Measurements from ENCODE around the gene TMPRSS9.

TMPRSS9 gene

DNA sequence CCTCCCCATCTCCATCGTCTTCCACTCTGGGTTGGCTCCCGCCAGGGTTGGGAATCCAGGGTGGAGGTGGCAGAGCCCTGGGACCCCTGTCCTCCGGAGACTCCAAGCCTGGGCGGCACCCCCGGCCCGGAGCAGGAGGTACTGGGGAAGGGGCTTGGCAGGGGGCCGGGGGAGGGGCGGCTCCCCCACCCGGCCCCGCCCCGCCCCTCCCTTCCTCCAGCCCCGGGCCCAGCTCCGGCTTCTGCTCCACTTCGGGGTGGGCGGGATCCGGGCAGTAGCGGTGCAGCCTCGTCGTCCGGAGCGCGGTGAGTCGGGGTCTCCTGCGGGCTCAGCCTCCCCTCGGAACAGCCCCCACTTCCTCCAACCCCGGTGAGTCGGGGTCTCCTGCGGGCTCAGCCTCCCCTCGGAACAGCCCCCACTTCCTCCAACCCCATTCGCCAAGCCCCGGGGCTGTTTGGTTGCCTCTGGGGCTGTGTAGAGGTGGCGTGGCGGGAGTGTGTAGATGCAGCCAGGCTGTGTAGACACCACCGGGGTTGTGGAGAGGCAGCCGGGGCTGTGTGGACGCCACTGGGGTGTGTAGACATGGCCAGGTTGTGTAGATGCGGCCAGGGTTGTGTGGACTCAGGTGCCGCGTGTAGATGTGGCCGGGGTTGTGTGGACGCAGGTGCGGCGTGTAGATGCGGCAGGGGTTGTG, at the start of gene TMPRSS9:
Gene TMPRSS9 (plus strand): TSS at position 274 of the 694 bp plus-strand sequence. CDS start 29,521 bp downstream, outside the sequence.
- DNase-seq: no peak

DNA sequence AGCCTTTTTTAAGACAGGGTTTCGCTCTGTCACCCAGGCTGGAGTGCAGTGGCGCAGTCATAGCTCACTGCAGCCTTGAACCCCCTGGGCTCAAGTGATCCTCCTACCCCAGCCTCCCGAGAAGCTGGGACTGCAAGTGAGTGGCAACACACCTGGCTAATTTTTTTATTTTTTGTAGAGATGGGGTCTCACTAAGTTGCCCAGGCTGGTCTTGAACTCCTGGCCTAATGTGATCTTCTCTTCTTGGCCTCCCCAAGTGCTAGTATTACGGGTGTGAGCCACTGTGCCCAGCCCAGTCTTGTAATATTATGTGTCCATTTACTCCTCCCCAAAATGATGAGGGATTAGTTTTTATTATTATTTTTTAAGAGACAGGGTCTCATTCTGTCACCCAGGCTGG, 49.0 kb upstream of the TMPRSS9 start:
- DNase-seq: no peak

DNA sequence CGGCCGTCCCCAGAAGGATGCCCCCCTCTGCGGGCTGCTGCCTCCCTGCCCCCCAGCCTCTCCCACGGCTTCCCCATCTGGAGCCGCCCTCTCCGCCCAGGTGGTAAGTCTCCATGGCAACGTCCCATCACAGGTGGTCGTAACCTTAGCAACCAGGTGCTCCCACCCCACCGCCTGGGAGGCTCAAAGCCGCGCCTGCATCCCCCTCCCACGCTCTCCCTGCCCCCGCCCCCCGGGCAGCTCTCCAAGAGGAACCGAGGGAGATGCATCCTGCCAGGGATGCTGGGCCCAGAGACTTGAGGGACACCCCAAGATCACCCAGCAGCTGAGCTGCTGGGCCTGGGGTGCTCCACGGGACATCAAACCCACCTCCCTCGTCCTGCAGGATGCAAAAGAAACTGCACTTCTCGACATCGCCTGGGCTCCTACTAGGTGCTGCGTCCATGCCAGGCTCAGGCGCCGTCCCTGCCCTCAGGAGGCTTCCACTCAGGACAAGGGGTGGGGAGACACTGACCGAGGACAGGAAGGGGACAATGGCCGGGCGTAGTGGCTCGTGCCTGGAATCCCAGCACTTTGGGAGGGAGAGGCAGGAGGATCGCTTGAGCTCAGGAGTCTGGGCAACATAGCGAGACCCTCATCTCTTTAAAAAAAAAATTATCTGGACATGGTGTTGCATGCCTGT, 47.1 kb upstream of the TMPRSS9 start:
- DNase-seq: no peak

DNA sequence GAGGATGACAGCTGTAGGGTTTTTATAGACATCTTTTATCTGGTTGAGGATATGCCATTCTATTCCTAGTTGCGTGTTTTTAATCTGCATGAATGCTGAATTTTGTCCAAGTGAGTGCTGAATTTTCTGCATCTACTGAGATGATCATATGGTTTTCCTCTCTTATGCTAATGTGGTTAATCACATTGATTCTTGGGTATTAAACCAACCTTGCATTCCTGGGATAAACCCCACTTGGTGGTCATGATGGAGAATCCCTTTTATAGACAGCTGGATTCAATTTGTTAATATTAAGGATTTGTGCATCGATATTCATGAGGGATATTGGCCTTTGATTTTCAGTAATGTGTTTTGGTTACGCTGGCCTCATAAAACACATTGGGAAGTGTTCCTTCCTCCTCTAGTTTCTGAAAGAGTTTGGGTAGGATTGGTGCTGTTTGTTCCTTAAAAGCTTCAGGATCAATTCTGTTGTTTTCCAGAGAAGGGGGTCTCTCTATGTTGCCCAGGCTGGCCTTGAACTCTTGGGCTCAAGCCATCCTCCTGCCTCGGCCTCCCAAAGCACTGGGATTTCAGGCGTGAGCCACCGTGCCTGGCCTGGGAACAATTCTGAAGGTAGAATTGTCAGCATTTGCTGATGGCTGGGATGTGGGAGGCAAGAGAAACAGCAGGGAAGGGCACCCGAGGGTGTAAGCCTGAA, 44.8 kb upstream of the TMPRSS9 start:
- no peak for DNase-seq

DNA sequence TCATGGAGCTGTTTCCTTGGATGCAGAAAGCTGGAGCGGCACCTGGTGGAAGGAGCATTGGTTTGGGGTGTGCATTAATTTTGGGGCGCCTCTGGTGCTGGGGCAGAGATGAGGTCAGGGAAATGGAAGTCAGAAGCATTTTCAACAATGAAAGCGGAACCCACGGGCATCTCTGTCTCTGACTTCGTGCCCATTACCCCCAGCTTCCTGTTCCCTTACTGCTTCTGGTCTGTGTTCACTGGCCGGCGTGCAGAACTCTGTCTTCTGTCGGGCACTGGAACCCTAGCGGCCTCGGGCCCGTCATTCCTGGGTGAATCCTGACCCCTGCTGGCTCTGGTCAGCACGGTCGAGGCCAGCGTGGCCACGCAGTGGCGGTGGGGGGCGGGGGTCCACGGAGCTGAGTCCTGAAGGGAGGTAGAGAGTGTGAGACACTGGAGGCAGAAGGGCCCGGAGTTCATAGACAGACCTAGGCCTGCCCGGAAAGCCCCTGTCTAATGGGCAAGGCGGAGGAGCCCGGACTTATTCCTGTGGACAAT, 44.2 kb upstream of the TMPRSS9 start:
- no peak for DNase-seq

DNA sequence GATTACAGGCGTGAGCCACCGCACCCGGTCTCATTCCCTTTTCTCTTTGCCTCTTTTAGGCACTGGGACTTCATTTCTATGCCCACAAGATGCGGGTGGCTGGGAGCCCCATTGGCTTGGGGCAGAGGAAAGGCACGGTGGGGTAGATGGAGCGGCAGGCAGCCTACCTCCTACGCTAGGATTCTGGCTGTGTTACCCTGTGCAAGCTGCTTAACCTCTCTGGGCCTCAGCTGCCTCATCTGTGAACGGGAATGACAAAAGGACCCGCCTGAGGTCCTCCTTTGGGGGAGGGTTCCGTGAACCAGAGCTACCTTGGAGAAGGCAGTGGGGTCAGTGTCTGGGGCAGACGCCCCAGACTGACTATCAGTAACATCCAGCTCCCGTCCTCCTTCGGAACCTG, 42.8 kb upstream of the TMPRSS9 start:
- no peak for DNase-seq

DNA sequence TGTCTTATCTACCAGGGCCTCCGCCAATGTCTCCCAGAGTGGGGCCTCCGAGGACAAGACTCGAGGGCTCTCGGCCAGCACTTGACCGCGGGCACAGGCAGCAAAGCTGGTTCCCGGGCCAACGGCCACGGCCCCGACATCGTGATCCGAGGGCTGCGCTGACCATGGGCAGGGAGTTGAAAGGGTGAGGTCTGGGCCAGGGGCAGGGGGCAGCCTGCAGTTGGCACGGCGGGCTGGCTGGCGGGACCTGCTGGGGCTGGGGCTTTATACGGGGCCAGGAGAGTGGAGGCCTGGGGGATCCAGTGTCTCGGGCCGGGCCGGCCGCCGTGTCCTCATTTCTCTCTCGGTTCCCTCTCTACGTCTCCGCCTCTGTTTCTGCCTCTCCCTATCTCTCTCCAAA, 42.3 kb upstream of the TMPRSS9 start:
- no peak for DNase-seq

DNA sequence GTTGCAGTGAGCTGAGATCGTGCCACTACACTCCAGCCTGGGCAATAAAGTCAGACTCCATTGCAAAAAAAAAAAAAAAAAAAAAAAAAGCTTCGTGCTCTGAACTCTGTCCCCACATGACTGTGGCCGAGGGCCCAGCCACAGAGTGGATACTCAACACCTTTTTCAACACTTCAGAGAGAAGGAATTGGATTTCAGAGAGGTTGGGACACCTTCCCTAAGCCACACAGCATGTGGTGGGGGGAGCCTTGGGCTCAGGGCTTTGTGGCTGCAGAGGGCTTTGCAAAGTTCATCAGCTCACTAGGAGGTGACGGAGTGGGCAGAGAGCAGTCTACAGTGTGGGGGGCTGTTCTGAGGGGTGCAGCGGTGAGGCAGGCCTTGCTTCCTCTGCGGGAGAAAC, 41.1 kb upstream of the TMPRSS9 start:
- no peak for DNase-seq

DNA sequence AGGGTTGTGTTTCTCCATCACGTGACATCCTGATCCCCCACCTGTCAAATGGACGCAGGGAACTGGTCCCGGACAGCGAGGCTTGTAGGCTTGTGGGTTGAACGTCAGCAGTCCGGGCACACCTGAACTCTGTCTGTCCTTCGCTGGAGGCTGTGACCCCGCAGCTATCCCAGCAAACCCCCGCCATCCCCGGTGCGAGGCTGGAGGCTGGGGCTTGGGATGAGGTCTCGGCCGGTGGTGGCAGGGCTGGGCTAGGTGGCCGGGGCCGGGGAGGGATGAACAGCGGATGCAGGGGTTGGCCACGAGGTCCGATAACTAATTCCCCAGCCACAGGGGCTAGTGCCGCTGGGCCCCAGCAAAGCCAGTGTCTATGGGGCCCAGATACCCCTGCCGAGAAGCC, 40.5 kb upstream of the TMPRSS9 start:
- no peak for DNase-seq

DNA sequence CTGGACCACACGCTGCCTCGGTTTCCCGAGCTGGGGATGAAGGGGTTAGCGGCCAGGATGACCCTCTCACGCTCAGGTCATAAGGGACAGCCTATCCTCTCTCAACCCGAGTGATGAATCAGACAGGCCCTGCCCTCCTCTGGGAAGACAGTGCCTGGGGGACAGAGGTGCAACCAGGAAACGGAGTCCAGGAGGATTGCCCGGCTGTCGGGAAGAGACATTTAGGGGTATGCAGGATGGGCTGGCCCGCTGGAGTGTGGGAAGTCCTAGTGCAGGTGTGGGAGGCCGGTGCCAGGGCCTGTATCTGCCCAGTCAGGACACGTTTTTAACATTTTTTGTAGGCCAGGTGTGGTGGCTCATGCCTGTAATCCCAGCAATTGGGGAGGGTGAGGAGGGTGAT, 40.0 kb upstream of the TMPRSS9 start:
- no peak for DNase-seq

DNA sequence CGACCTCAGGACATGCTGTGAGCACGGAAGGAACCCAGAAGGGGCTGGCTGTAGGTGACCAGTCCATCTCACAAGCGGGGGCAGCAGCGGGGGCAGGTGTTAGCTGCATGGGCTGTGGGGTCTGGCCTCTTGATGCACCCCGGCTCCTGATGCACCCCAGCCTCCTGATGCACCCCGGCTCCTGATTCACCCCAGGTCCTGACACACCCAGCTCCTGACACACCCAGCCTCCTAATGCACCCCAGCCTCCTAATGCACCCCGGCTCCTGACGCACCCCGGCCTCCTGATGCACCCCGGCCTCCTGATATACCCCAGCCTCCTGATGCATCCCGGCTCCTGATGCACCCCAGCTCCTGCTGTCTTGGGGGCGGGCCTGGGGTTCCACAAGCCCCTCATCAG, 39.1 kb upstream of the TMPRSS9 start:
- DNase-seq: no peak

DNA sequence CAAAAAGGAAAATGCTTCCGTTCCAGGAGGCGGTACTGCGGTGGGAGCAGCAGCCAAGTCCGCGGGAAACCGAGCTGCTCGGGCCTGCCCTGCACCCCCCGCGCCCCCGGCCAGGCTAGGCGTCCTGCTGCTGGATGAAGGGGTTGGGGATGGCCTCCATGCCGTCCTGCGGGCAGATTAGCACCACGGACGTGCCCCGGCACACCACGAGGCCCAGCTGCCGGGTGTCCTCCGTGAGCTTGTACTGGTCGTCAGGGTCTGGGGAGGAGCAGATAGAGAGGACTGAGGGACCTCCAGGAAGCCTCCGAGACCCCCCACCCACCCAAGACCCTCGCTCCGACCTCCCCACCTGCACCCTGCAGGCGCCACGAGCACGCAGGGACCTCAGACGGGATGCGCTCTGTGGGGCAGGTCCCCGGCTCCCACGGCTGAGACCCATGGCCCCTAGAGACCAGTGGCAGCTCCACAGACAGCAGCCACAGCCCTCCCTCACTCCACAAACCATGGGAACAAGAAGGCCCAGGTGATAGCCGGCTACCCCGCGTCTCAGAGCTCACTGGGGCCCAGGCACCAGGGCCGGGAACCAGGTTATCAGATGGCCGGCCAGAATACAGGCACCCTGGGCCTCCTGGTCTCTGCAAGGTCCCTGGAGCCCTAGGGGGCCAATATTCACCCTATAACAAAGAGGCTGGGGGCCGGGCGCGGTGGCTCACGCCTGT, 38.3 kb upstream of the TMPRSS9 start:
- no peak for DNase-seq

DNA sequence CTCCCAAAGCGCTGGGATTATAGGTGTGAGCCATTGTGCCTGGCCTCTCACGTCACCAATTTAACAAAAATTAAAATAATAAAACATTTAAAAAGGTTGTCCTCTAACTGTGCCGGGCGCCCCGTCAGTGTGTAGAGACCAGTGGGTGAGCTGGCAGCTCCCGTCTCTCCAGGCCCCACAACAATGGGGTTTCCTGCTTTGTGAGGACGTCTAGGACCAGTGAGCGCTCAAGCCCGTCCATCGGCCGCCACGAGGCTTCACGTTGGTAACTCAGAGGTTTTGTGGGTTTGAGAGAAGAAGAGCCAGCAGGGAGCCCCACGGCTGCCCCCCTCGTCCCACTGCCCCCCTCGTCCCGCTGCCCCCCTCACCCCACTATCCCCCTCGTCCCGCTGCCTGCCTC, 36.4 kb upstream of the TMPRSS9 start:
- no peak for DNase-seq

DNA sequence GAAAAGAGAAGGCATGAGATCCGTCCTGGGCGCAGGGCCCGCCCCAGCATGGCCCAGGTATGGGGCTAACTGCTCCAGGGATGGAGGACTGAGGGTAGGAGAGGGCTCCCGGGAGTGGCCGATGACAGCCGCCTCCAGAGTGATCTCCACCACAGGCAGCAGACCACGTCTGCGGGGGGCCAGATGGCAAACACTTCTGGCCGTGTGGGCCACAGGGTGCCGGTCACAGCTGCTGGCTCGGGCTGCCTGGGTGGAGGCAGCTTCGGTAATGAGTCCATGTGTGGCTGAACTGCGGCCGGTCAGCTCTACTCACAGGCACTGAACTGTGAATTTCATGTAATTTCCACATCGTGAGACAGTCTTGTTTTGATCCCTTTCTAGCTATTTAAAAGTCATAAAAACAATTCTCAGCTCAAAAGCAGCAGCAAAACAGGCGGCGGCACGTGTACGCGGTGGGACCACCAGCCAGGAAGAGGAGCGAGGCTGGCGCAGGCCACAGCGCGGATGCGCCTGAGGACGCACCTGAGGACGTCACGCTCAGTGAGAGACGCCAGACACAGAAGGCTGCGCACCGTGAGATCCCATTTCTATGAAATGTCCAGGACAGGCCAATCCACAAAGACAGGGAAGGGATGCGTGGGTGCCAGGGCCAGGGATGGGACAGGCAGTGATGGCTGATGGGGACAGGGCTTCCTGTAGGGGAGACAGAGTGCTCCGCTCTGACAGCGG, 35.7 kb upstream of the TMPRSS9 start:
- no peak for DNase-seq

DNA sequence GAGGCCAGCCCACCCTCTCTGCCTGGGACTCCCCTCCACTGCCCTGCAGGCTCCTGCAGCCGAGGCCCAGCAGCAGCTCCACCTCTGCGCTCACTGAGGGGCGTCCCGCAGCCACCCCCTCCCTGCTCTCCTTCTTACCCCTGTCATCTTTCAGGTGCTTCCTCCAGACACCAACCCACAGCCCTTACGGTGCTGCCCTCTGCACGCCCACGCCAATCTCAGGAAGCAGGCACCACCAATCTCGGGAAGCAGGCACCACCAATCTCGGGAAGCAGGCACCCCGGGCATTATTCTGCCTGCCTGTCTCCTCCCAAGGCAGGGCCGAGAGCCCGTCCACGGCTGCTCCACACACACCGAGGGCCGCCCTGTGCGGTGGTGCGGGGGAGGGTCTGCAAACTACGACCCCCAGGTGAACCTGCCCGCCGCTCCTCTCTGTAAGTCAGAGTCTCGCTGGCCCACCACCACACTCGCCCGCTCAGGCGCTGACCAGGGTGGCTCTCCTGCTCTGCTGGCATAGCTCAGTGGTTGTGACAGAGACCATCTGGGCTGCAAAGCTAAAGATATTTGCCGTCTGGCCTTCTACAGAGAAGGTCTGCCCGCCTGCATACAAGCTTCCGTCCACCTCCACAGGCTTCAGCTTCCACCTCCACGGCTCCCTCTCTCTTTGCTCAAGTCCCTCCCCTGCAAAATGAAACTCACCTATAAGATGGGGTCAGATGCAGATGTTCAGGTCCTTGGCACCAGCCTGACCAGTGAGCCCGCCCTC, 34.6 kb upstream of the TMPRSS9 start:
- no peak for DNase-seq

DNA sequence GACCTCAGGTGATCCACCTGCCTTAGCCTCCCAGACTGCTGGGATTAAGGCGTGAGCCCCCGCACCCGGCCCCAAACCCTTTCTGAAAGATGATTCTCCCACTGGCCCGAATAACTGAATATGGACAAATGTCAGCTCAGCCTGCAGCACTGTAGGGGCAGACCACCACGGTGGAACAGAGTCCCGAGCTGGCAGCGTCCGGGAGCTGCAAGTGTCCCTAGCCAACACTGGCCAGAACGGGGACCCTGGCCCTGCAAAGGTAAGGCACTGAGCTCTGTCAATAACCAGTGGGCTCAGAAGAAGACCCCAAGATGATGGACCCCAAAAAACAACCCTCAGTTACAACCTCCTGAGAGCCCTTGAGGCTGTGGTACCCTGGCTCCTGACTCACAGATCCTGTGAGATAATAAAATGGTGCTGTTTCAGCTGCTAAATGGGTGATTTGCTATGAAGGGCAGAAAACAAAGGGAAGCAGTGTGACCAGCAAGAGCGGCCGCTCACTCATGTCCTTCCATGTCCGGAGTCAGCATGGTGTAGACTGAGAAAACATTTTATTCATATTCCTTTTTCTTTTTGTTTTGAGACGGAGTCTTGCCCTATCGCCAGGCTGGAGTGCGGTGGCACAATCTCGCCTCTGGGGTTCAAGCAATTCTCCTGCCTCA, 33.2 kb upstream of the TMPRSS9 start:
- DNase-seq: no peak

DNA sequence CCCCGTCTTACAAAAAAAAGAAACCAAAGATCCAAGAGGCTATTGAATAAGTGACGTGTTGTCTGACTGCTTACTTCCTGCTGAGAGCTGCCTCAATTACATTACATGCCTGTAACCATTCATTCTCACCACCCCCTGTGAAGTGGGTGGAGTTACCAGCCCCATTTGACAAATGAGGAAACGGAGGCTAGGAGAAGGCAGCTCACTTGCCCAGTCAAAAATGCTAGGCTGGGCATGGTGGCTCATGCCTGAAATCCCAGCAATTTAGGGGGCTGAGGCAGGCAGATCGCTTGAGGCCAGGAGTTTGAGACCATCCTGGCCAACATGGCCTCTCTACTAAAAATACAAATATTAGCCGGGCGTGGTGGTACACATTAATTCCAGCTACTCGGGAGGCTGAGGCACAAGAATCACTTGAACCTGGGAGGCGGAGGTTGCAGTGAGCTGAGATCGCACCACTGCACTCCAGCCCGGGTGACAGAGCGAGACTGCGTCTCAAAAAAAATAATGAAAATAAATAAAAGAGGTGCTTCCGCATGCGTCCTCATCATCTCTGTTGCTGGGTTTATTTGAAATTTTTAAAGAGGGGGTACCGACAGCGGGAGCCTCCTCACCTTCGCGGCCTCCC, 32.2 kb upstream of the TMPRSS9 start:
- DNase-seq: peak; percentile 26

DNA sequence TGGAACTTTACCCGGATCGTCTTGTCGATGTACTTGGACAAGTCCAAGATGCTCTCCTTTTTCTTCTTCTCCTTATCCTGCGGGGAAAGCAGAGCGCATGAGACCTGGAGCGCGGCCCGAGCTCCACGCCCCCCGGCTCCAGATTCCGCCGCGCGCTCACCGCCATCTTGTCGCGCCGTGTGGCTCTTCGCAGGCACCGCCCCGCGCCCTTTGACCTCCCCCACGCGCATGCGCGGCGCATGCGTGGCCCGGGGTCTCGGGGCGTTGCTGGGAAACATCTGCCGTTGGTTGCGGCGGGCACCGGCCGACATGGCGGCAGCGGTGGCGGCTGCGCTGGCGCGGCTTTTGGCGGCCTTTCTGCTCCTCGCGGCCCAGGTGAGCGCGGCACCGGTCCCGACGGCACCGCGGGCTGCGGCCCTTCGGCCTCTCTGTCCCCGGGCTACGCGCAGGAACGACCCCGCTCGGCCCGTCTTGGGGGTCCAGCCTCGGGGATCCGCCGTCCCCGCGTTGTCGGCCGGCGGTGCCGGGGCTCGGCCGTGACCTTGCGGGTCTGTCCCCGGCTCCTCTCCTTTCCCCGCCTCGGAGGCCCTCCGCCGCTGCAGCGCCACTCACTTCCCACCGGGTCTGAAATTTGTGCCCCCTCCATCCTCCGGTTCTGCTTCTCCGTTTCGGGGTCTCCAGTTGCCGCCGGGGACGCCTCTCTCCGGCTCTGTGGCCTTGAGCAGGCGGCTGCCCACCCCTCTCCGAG, 31.5 kb upstream of the TMPRSS9 start, which contains the start of the genes LSM7 and SPPL2B:
Gene LSM7 (minus strand): TSS at position 186 of the 748 bp plus-strand sequence. CDS start 20 bp downstream, at position 166.
Gene SPPL2B (plus strand): TSS at position 284 of the 748 bp plus-strand sequence. CDS start 26 bp downstream, at position 310.
- peak; percentile 90 for DNase-seq

DNA sequence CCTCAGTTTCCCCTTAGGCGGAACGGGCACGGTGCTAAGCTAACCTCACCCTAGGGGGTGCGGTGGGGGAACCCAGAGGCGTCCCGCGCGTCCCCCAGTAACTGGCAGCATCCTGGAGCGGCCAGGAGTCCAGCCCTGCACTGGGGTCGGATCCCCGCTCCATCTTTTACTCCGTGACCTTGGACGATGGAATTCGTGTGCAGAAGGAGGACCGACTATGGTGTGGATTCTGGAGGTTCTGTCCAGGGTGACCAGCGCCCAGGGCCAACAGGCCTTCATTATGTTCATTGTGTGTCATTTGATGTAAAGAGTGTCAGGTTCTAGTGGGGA, 31.0 kb upstream of the TMPRSS9 start:
- no peak for DNase-seq

DNA sequence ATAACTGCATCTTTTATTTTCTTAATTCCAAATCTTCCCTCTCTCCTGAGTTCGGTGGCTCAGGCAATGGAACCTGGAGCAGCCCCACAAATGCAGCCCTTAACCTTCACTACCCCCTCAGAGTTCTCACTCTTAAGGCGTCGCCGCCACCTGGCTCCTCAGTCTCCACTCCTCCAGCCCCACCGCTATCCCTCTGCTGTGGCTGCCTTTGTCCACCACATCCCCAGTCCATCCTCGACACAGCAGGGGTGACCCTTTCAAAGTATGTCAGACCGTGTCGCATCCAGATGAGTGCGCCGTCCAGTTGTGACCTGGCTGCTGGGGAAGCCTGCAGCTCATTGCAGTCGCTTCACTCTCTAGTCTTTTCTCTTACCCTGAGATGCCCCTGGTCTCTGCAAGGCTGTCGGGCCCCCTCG, 30.6 kb upstream of the TMPRSS9 start:
- no peak for DNase-seq

All from activated CD4-positive, alpha-beta T cell treated with anti-CD3 and anti-CD28 coated beads for 1 hour (primary cell).